Gastroesophageal sphincter (tissue), 3 donors: ENCODE data around the gene NRXN2.

Source experiments
- EP300 ChIP-seq: sonication (generic); formaldehyde crosslinking; IDR thresholded peaks from one replicate; pipeline ENCODE4 v1.6.1; 2017; ENCODE audit warnings: antibody characterized with exemption, mild to moderate bottlenecking
- POLR2A ChIP-seq, 2 donors: fragments of 450-650 bp; IDR thresholded peaks; one replicate each; pipeline ENCODE4 v1.6.1; 2017; ENCODE audit warnings: antibody characterized with exemption in 2 of 2, mild to moderate bottlenecking in 2 of 2, moderate library complexity in 1 of 2
- POLR2AphosphoS5 ChIP-seq: sonication (generic); formaldehyde crosslinking; IDR thresholded peaks from one replicate; pipeline ENCODE4 v1.6.1; 2017; ENCODE audit warnings: antibody characterized with exemption
- TF ChIP-seq, protein P1 (sequence below), 4 experiments: fragments of 200-600 bp in 2 of 4; fragments of 450-650 bp in 2 of 4; sonication (generic) in 1 of 4; IDR thresholded peaks; one replicate each; pipeline ENCODE4 v1.5.1; 2017 to 2019; ENCODE audit warnings: antibody characterized with exemption in 4 of 4, mild to moderate bottlenecking in 2 of 4, moderate library complexity in 2 of 4

DNA sequence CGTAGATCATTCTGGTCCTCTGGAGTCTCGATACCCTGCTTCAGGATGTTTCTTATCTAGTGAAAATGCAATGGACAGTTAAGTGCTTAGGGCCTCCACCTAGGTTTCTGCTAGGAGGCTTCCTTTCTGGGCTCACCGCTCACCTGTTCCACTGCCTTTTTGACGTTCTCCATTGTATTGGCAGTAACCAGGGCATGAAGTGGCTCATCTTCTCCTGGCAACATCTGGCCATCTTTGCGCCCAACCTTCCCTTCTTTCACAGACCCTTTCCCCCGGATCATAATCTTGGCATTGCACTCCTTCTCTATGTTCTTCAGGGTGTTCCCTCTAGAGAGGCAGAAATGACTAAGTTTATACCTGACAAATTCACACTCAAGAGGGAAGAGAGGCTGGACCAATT, 46.3 kb upstream of the NRXN2 start:
- TF ChIP-seq, protein P1, sequence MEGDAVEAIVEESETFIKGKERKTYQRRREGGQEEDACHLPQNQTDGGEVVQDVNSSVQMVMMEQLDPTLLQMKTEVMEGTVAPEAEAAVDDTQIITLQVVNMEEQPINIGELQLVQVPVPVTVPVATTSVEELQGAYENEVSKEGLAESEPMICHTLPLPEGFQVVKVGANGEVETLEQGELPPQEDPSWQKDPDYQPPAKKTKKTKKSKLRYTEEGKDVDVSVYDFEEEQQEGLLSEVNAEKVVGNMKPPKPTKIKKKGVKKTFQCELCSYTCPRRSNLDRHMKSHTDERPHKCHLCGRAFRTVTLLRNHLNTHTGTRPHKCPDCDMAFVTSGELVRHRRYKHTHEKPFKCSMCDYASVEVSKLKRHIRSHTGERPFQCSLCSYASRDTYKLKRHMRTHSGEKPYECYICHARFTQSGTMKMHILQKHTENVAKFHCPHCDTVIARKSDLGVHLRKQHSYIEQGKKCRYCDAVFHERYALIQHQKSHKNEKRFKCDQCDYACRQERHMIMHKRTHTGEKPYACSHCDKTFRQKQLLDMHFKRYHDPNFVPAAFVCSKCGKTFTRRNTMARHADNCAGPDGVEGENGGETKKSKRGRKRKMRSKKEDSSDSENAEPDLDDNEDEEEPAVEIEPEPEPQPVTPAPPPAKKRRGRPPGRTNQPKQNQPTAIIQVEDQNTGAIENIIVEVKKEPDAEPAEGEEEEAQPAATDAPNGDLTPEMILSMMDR (IDR thresholded peaks at IDR 0.05) = no peak
- TF ChIP-seq POLR2AphosphoS5 (no peak), POLR2A (IDR thresholded peaks at IDR 0.05) (no peak), EP300 (no peak)
